GM21576 (cell line): Measurements from ENCODE around the gene MICALL2.

Source experiments
- ATAC-seq: cut with Tn5 transposase; IDR thresholded peaks from one replicate; pipeline ENCODE4 v1.9.1; 2021; ENCODE audit warnings: mild to moderate bottlenecking, moderate library complexity; ENCODE audit not compliant: unreplicated experiment

MICALL2 gene

GRCh38 chr7:1468643-1469298 lies 9.5 kb upstream of the MICALL2 start:
- ATAC-seq, result no peak

GRCh38 chr7:1468203-1468602 lies 8.9 kb upstream of the MICALL2 start:
- no peak for ATAC-seq

GRCh38 chr7:1466524-1467271 lies 7.4 kb upstream of the MICALL2 start:
- no peak for ATAC-seq

GRCh38 chr7:1464694-1465093 lies 5.4 kb upstream of the MICALL2 start:
- no peak for ATAC-seq

GRCh38 chr7:1463676-1464223 lies 4.5 kb upstream of the MICALL2 start:
- ATAC-seq, result no peak

- no peak for ATAC-seq
Observed at GRCh38 chr7:1461646-1462375, 2.5 kb upstream of the MICALL2 start.

- no peak for ATAC-seq
Observed at GRCh38 chr7:1460821-1461645, 1.8 kb upstream of the MICALL2 start.

- no peak for ATAC-seq
Observed at GRCh38 chr7:1459920-1460820, 900 bp upstream of the MICALL2 start.

- peak; percentile 95 for ATAC-seq
Observed at GRCh38 chr7:1459512-1459892, 232 bp upstream of the MICALL2 start.

GRCh38 chr7:1457949-1458682 lies 1.2 kb downstream of the MICALL2 start:
- ATAC-seq, result no peak

- no peak for ATAC-seq
Observed at GRCh38 chr7:1457059-1457948, 2.0 kb downstream of the MICALL2 start.

GRCh38 chr7:1455955-1456354 lies 3.3 kb downstream of the MICALL2 start:
- ATAC-seq, result no peak

- no peak for ATAC-seq
Observed at GRCh38 chr7:1455241-1455939, 3.9 kb downstream of the MICALL2 start.

GRCh38 chr7:1454542-1454941 lies 4.7 kb downstream of the MICALL2 start:
- ATAC-seq, result no peak

GRCh38 chr7:1452205-1452604 lies 7.1 kb downstream of the MICALL2 start:
- no peak for ATAC-seq

- ATAC-seq, result no peak
Observed at GRCh38 chr7:1450987-1451386, 8.3 kb downstream of the MICALL2 start.

- ATAC-seq, result no peak
Observed at GRCh38 chr7:1450431-1450830, 8.8 kb downstream of the MICALL2 start.
